ENCODE data around the gene CIB4.

The CIB4 gene

GRCh38 chr2:26570083-26570430 is 71.1 kb downstream of the CIB4 start:
- H3K9me3 ChIP-seq (ENCODE audit: insufficient read depth, low read length, severe bottlenecking) = no peaks in the 10 kb centered on the region
- no peak for ATAC-seq (ENCODE audit: insufficient read depth, low read depth)
- H3K36me3 ChIP-seq (ENCODE audit: insufficient read depth, low read length) = no peaks in the 10 kb centered on the region
- H3K79me2 ChIP-seq (ENCODE audit: insufficient read depth, low read length) = no peaks in the 10 kb centered on the region
- H3K4me1 ChIP-seq (ENCODE audit: insufficient read depth, low read length) = no peaks in the 10 kb centered on the region
- peaks cover 25% of the 10 kb centered on the region for H3K27me3 ChIP-seq (ENCODE audit: insufficient read depth, low read length, poor library complexity)
- no peak for DNase-seq
- TF ChIP-seq CTCF (IDR thresholded peaks at IDR 0.05; ENCODE audit: borderline replicate concordance, extremely low read depth, low read length, poor library complexity, severe bottlenecking) (no peak), EZH2 (IDR thresholded peaks at IDR 0.05; ENCODE audit: borderline replicate concordance, low read depth, low read length, severe bottlenecking) (no peak)
- H2AFZ ChIP-seq (ENCODE audit: low read depth, low read length) = no peak overlapping the region
- no peak overlapping the region for H3K9ac ChIP-seq (ENCODE audit: low read depth, low read length)
- no peak overlapping the region for H3K27ac ChIP-seq (ENCODE audit: low read length)
- H3K4me2 ChIP-seq (ENCODE audit: insufficient read depth, low read length) = no peak overlapping the region
- no peaks in the 10 kb centered on the region for H4K20me1 ChIP-seq (ENCODE audit: insufficient read depth, low read length)
- no peak overlapping the region for H3K4me3 ChIP-seq (ENCODE audit: low read depth in 1 of 2, low read length in 2 of 2)

- ATAC-seq (ENCODE audit: insufficient read depth, low read depth) (no peak), DNase-seq (no peak)
- no peak overlapping the region for H3K4me2 ChIP-seq (ENCODE audit: insufficient read depth, low read length)
- H4K20me1 ChIP-seq (ENCODE audit: insufficient read depth, low read length) = no peaks in the 10 kb centered on the region
- no peaks in the 10 kb centered on the region for H3K79me2 ChIP-seq (ENCODE audit: insufficient read depth, low read length)
- H3K36me3 ChIP-seq (ENCODE audit: insufficient read depth, low read length) = no peaks in the 10 kb centered on the region
- H2AFZ ChIP-seq (ENCODE audit: low read depth, low read length) = no peak overlapping the region
- H3K9me3 ChIP-seq (ENCODE audit: insufficient read depth, low read length, severe bottlenecking) = no peaks in the 10 kb centered on the region
- TF ChIP-seq EZH2 (IDR thresholded peaks at IDR 0.05; ENCODE audit: borderline replicate concordance, low read depth, low read length, severe bottlenecking) (no peak), CTCF (IDR thresholded peaks at IDR 0.05; ENCODE audit: borderline replicate concordance, extremely low read depth, low read length, poor library complexity, severe bottlenecking) (no peak)
- no peak overlapping the region for H3K4me3 ChIP-seq (ENCODE audit: low read depth in 1 of 2, low read length in 2 of 2)
- H3K9ac ChIP-seq (ENCODE audit: low read depth, low read length) = no peak overlapping the region
- peaks cover 28% of the 10 kb centered on the region for H3K27me3 ChIP-seq (ENCODE audit: insufficient read depth, low read length, poor library complexity)
- no peak overlapping the region for H3K27ac ChIP-seq (ENCODE audit: low read length)
- no peaks in the 10 kb centered on the region for H3K4me1 ChIP-seq (ENCODE audit: insufficient read depth, low read length)
Observed at GRCh38 chr2:26569216-26570082, 71.7 kb downstream of the CIB4 start.

GRCh38 chr2:26568076-26568890 is 72.9 kb downstream of the CIB4 start:
- H3K9ac ChIP-seq (ENCODE audit: low read depth, low read length) = no peak overlapping the region
- H3K27me3 ChIP-seq (ENCODE audit: insufficient read depth, low read length, poor library complexity) = peaks cover 31% of the 10 kb centered on the region
- H3K27ac ChIP-seq (ENCODE audit: low read length) = no peak overlapping the region
- no peaks in the 10 kb centered on the region for H3K36me3 ChIP-seq (ENCODE audit: insufficient read depth, low read length)
- H3K4me2 ChIP-seq (ENCODE audit: insufficient read depth, low read length) = no peak overlapping the region
- TF ChIP-seq EZH2 (IDR thresholded peaks at IDR 0.05; ENCODE audit: borderline replicate concordance, low read depth, low read length, severe bottlenecking) = no peak
- TF ChIP-seq CTCF (IDR thresholded peaks at IDR 0.05; ENCODE audit: borderline replicate concordance, extremely low read depth, low read length, poor library complexity, severe bottlenecking) = no peak
- ATAC-seq (ENCODE audit: insufficient read depth, low read depth) = no peak
- no peaks in the 10 kb centered on the region for H3K4me1 ChIP-seq (ENCODE audit: insufficient read depth, low read length)
- no peaks in the 10 kb centered on the region for H3K9me3 ChIP-seq (ENCODE audit: insufficient read depth, low read length, severe bottlenecking)
- H3K4me3 ChIP-seq (ENCODE audit: low read depth in 1 of 2, low read length in 2 of 2) = no peak overlapping the region
- no peaks in the 10 kb centered on the region for H3K79me2 ChIP-seq (ENCODE audit: insufficient read depth, low read length)
- DNase-seq = no peak
- no peak overlapping the region for H2AFZ ChIP-seq (ENCODE audit: low read depth, low read length)
- no peaks in the 10 kb centered on the region for H4K20me1 ChIP-seq (ENCODE audit: insufficient read depth, low read length)

Data from DND-41 (cell line).